ENCODE measurements around the gene PPP1R3F. TPM values are rescaled to one million over a fixed set of nuclear protein-coding genes. Genes with fewer than 3 reads are reported as not detected.

PPP1R3F gene
- total RNA-seq, 1 donor from 2014 or later, result 5.5 TPM

DNA sequence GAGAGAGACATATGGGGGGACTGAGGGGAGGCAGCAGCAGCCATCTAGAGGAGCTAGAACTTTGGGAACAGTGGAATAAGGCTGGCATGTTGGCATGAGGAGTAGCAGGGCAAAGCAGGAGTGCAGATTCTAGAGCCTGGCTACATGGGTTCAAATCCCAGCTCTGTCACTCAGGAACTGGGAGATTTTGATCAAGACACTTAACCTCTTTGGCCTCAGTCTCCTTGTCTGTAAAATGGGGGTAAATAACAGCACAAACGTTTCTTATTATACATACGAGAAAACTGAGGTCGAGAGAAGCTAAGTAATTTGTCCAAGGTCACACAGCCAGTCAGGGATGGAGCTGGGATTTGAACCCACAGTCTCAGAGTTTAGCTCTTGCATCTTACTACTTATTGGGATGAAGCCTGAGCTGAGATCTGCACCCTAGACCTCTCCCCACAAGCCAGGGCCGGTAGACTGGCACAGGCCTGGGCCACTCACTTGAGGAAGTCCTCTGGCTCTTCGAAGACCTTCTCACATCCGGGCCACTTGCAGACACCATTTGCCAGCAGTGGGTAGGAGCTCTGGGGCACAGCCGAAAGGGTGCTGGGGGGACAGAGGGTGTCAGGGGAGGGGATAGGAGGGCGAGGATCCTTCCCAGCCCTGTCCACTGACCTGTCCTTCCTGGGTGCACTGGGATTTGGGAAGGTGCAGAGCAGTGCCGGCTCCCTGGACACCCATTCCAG is 13.2 kb upstream of the PPP1R3F start:
- intact Hi-C loops (cut with DNase I), result no loop called here
- Histone ChIP-seq H3K36me3 (no peaks in the 10 kb centered on the region), H3K4me3 (no peak overlapping the region), H3K27me3 (ENCODE audit: low read depth) (no peaks in the 10 kb centered on the region), H3K27ac (no peak overlapping the region), H3K9me3 (no peaks in the 10 kb centered on the region), H3K4me1 (no peaks in the 10 kb centered on the region)
- ATAC-seq (no peak), DNase-seq (no peak)
- TF ChIP-seq, protein P1, sequence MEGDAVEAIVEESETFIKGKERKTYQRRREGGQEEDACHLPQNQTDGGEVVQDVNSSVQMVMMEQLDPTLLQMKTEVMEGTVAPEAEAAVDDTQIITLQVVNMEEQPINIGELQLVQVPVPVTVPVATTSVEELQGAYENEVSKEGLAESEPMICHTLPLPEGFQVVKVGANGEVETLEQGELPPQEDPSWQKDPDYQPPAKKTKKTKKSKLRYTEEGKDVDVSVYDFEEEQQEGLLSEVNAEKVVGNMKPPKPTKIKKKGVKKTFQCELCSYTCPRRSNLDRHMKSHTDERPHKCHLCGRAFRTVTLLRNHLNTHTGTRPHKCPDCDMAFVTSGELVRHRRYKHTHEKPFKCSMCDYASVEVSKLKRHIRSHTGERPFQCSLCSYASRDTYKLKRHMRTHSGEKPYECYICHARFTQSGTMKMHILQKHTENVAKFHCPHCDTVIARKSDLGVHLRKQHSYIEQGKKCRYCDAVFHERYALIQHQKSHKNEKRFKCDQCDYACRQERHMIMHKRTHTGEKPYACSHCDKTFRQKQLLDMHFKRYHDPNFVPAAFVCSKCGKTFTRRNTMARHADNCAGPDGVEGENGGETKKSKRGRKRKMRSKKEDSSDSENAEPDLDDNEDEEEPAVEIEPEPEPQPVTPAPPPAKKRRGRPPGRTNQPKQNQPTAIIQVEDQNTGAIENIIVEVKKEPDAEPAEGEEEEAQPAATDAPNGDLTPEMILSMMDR (IDR thresholded peaks at IDR 0.05), result no peak

DNA sequence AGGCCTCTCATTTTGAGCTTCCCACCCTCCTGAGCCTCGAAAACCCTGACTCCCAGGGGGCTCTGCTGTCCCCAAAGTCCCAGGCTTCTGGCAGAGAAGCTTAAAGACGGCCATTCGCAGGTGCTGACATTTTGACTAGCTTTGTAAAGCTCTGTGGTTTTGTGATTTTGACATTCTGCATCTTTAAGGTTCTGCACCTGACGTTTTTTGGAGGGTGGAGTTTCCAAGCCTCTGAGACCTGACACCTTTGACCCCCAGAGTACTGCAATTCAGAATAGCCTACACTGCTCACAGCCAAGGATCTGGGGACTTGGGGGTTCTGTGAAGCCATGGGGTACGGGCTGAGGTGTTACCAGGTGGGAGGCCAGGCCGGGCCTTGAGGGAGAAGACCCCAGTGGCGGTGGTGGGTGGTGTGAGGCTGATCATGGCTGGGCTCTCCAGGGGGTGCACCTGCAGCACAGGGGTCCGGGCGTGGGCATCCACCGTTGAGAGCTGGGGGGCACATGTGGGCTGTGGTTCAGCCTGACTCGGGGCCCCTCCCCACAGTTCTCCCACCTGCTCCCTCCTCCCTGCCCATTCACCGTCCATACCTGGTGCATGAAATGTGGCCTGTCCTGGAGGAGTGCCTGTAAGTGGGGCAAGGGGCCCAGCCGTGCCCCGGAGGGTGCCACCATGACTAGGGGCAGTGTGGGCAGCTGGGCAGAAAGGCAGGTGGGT is 12.4 kb upstream of the PPP1R3F start:
- Histone ChIP-seq H3K27me3 (ENCODE audit: low read depth) (no peaks in the 10 kb centered on the region), H3K4me1 (no peaks in the 10 kb centered on the region), H3K4me3 (no peak overlapping the region), H3K27ac (no peak overlapping the region), H3K36me3 (no peaks in the 10 kb centered on the region), H3K9me3 (no peaks in the 10 kb centered on the region)
- DNase-seq (no peak), ATAC-seq (no peak)
- TF ChIP-seq, protein P1 (IDR thresholded peaks at IDR 0.05), result no peak
- intact Hi-C loops (cut with DNase I), result no loop called here

DNA sequence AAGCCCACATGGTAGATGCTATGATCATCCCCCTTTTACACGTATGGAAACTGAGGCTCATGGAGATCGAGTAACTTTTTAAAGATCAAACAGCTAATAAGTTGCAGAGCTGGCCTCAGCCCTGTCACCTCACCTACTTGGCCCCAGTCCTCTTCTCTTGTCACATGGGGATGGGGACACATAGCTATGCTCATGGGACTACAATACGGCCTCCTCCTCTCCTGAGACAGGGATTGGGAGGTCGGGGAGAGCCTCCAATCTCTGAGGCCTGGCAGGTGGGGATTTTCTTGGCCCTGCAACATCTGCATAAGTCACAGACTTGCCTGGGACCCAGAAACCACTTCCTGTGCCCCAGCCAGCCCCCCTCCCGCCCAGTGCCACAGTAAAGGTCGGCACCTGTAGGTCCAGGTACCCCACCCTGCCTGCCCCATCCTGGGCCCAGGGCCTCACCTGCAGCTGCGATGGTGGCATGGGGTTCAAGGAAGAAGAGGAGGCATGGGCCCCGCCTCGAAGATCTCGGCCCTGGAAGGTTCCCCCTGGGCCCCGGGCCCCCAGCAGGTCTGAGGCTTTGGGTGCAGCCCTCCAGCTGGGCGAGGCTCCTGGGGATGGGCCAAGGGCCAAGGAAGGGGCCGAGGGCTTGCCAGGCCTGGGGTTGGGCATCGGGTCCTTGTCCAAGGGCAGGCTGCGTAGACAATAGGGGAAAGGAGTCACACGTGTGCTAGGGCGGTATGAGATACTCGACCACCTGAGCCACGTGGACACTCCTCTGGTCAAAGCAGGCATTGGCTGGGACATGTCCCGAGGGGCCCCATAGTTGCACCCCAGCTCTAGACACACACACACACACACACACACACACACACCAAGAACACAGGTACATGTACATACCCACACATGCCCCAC is 11.5 kb upstream of the PPP1R3F start:
- Histone ChIP-seq H3K9me3 (no peaks in the 10 kb centered on the region), H3K27me3 (ENCODE audit: low read depth) (no peaks in the 10 kb centered on the region), H3K4me3 (no peak overlapping the region), H3K36me3 (no peaks in the 10 kb centered on the region), H3K27ac (no peak overlapping the region), H3K4me1 (no peaks in the 10 kb centered on the region)
- intact Hi-C loops (cut with DNase I), result no loop called here
- DNase-seq, result no peak
- ATAC-seq, result no peak
- TF ChIP-seq, protein P1 (IDR thresholded peaks at IDR 0.05), result no peak

DNA sequence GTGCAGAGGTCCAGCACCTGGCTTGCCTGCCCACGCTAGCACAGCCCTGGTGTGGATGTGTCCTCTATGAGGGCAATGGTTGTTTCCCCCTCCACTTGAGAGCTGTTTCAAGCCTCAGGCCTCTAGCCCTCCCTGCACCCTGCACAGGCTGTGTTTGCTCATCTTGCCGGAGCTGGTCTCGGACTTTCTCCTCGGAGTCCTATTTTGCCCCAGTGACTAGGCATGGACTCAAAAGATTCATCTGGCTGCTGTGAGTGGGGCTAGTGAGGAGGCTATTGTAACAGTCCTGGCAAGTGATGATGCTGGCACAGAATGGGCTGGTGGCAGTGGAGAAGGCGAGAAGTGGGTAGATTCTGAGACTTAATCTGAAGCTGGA is 10.9 kb upstream of the PPP1R3F start:
- ATAC-seq (no peak), DNase-seq (no peak)
- Histone ChIP-seq H3K4me3 (no peak overlapping the region), H3K27ac (no peak overlapping the region), H3K36me3 (no peaks in the 10 kb centered on the region), H3K4me1 (no peaks in the 10 kb centered on the region), H3K27me3 (ENCODE audit: low read depth) (no peaks in the 10 kb centered on the region), H3K9me3 (no peaks in the 10 kb centered on the region)
- intact Hi-C loops (cut with DNase I), result no loop called here
- TF ChIP-seq, protein P1 (IDR thresholded peaks at IDR 0.05), result no peak

DNA sequence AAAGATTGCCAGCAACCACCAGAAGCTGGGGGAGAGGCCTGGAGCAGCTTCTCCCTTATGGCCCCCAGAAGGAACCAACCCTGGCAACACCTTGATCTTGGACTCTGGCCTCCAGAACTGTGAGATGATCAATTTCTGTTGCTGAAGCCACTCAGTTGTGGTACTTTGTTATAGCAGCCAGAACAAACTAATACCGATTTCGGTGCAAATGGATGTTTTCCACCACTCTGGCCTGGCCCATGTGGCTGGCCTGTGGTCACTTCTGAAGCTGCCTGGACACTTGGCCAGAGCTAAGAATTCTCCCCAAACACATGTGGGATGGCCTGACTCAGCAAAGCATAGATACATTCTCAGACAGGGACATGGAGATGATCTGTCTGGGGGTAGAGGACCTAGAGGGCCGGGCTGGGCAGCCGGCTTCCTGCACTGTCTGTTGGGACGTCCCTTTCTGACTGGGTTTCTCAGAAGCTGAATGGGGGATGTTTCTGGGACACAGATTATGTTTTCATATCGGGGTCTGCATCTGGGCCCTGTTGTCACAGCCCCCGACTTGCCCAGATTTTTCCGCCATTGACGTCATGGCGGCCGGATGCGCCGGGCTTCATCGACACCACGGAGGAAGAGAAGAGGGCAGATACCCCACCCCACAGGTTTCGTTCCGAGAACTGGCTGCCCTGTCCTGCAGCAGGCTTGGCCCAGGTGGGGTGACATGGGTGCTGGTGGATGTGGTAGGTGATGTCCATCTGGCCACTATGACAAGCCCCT is 9.2 kb upstream of the PPP1R3F start:
- TF ChIP-seq, protein P1 (IDR thresholded peaks at IDR 0.05), result no peak
- intact Hi-C loops (cut with DNase I), result no loop called here

More for the DNA sequence above, 9.2 kb upstream of the PPP1R3F start:
- ATAC-seq (no peak), DNase-seq (no peak)
- Histone ChIP-seq H3K27ac (no peak overlapping the region), H3K4me3 (no peak overlapping the region), H3K36me3 (no peaks in the 10 kb centered on the region), H3K9me3 (no peaks in the 10 kb centered on the region), H3K27me3 (ENCODE audit: low read depth) (no peaks in the 10 kb centered on the region), H3K4me1 (no peaks in the 10 kb centered on the region)

Data from lower lobe of right lung (tissue), 2 donors.